ENCODE data around the gene CCDC9B. TPM values are rescaled to one million over a fixed set of nuclear protein-coding genes. Genes with fewer than 3 reads are reported as not detected.

CCDC9B gene
- total RNA-seq, 1 donor from 2014 or later: not detected

DNA sequence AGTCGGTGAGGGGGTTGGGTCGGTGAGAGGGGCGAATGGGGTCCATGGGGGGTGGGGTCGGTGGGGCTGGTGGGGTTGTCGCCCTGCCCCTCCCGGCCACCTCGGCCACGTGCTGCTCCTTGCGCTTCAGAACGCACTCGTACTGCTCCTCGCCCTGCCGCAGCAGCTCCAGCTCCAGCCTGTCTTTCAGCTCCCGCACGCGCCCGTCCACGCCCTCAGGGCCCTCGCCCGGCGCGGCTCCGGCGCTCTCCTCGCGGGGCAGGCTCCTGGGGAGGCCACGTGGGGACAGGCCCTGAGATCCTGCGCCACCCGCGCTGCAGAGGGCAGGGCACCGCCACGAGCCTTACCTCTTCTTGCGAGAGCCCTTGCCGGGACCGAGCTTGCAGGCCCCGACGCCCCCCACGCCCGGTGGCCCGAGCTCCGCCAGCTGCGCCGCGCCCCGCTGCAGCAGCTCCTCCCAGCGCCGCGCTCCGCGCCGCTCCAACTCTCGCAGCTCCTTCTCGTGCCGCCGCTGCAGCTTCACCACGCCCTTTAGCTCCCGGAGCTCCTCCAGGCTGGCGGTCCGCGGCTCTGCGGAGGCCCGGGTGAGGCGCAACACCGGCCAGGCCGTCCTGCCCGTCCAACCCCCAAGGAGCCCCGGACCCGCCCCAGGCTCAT lies 49.7 kb downstream of the CCDC9B start:
- H4K20me1 ChIP-seq (ENCODE audit: low read depth): no peaks in the 10 kb centered on the region
- peak overlapping the region; percentile 83 for H3K4me2 ChIP-seq
- peaks cover 27% of the 10 kb centered on the region for H3K4me1 ChIP-seq
- peak; percentile 87 for DNase-seq (ENCODE audit: low spot score)
- peak overlapping the region; percentile 41 for H3K4me3 ChIP-seq
- no peak overlapping the region for H3K27ac ChIP-seq
- H3K36me3 ChIP-seq: no peaks in the 10 kb centered on the region
- Mint-ChIP-seq H3K9me3 (no peaks in the 10 kb centered on the region), H3K36me3 (no peaks in the 10 kb centered on the region), H3K27ac (no peak overlapping the region), H3K27me3 (ENCODE audit: insufficient read depth, low read depth) (peaks cover 22% of the 10 kb centered on the region), H3K4me3 (no peak overlapping the region), H3K4me1 (peaks cover 60% of the 10 kb centered on the region)
- H3K9me3 ChIP-seq (ENCODE audit: low read depth): no peaks in the 10 kb centered on the region
- TF ChIP-seq EZH2 (IDR thresholded peaks at IDR 0.05) (peak; percentile 27), EZH2phosphoT487 (IDR thresholded peaks at IDR 0.05) (peak; percentile 51), CTCF (IDR thresholded peaks at IDR 0.05) (no peak)
- peaks cover 12% of the 10 kb centered on the region for H3F3A ChIP-seq (ENCODE audit: low read depth)
- H2AFZ ChIP-seq (replicated peaks): peak overlapping the region; percentile 87
- H3K79me2 ChIP-seq (ENCODE audit: low read depth): no peaks in the 10 kb centered on the region
- H3K9ac ChIP-seq: no peak overlapping the region
- H3K27me3 ChIP-seq: peaks cover 78% of the 10 kb centered on the region

GRCh38 chr15:40290545-40290917 lies 50.2 kb downstream of the CCDC9B start:
- H2AFZ ChIP-seq (replicated peaks): peak overlapping the region; percentile 79
- DNase-seq (ENCODE audit: low spot score): no peak
- Mint-ChIP-seq H3K9me3 (no peaks in the 10 kb centered on the region), H3K27me3 (ENCODE audit: insufficient read depth, low read depth) (peaks cover 22% of the 10 kb centered on the region), H3K36me3 (no peaks in the 10 kb centered on the region), H3K27ac (peak overlapping the region; percentile 72), H3K4me1 (peaks cover 61% of the 10 kb centered on the region), H3K4me3 (peak overlapping the region; percentile 79)
- no peaks in the 10 kb centered on the region for H3K36me3 ChIP-seq
- H3K27me3 ChIP-seq: peaks cover 84% of the 10 kb centered on the region
- no peaks in the 10 kb centered on the region for H3K9me3 ChIP-seq (ENCODE audit: low read depth)
- no peaks in the 10 kb centered on the region for H4K20me1 ChIP-seq (ENCODE audit: low read depth)
- peaks cover 31% of the 10 kb centered on the region for H3K4me1 ChIP-seq
- no peak for TF ChIP-seq EZH2 (IDR thresholded peaks at IDR 0.05)
- no peak for TF ChIP-seq CTCF (IDR thresholded peaks at IDR 0.05)
- no peak for TF ChIP-seq EZH2phosphoT487 (IDR thresholded peaks at IDR 0.05)
- peak overlapping the region; percentile 83 for H3K4me2 ChIP-seq
- peaks cover 12% of the 10 kb centered on the region for H3F3A ChIP-seq (ENCODE audit: low read depth)
- H3K9ac ChIP-seq: no peak overlapping the region
- H3K4me3 ChIP-seq: no peak overlapping the region
- no peak overlapping the region for H3K27ac ChIP-seq
- no peaks in the 10 kb centered on the region for H3K79me2 ChIP-seq (ENCODE audit: low read depth)

- H3K9ac ChIP-seq: no peak overlapping the region
- H3K27ac ChIP-seq: no peak overlapping the region
- H2AFZ ChIP-seq (replicated peaks): no peak overlapping the region
- no peaks in the 10 kb centered on the region for H3K79me2 ChIP-seq (ENCODE audit: low read depth)
- peaks cover 96% of the 10 kb centered on the region for H3K27me3 ChIP-seq
- H3K36me3 ChIP-seq: no peaks in the 10 kb centered on the region
- Mint-ChIP-seq H3K4me3 (peak overlapping the region; percentile 69), H3K27me3 (ENCODE audit: insufficient read depth, low read depth) (peaks cover 25% of the 10 kb centered on the region), H3K4me1 (peaks cover 58% of the 10 kb centered on the region), H3K27ac (peak overlapping the region; percentile 59), H3K36me3 (no peaks in the 10 kb centered on the region), H3K9me3 (no peaks in the 10 kb centered on the region)
- no peak for DNase-seq (ENCODE audit: low spot score)
- TF ChIP-seq EZH2phosphoT487 (IDR thresholded peaks at IDR 0.05): no peak
- no peak for TF ChIP-seq EZH2 (IDR thresholded peaks at IDR 0.05)
- no peak for TF ChIP-seq CTCF (IDR thresholded peaks at IDR 0.05)
- H3K9me3 ChIP-seq (ENCODE audit: low read depth): no peaks in the 10 kb centered on the region
- H3F3A ChIP-seq (ENCODE audit: low read depth): peaks cover 14% of the 10 kb centered on the region
- H3K4me3 ChIP-seq: no peak overlapping the region
- H3K4me1 ChIP-seq: peaks cover 38% of the 10 kb centered on the region
- peaks cover 5% of the 10 kb centered on the region for H4K20me1 ChIP-seq (ENCODE audit: low read depth)
- no peak overlapping the region for H3K4me2 ChIP-seq
Observed at GRCh38 chr15:40289140-40289775, 51.5 kb downstream of the CCDC9B start.
